ENCODE results near the gene PPP1R1C.

GRCh38 chr2:181984060-181984459 lies 1.6 kb upstream of the PPP1R1C start:
- TF ChIP-seq CTCF (IDR thresholded peaks at IDR 0.05): no peak
- no peak for TF ChIP-seq POLR2A (IDR thresholded peaks at IDR 0.05)
